GM21825 (cell line): Measurements from ENCODE around the gene CAV3.

Experiments used
- ATAC-seq: cut with Tn5 transposase; IDR thresholded peaks from one replicate; pipeline ENCODE4 v1.9.1; 2021; ENCODE audit warnings: mild to moderate bottlenecking, moderate library complexity; ENCODE audit not compliant: unreplicated experiment

Gene CAV3

DNA sequence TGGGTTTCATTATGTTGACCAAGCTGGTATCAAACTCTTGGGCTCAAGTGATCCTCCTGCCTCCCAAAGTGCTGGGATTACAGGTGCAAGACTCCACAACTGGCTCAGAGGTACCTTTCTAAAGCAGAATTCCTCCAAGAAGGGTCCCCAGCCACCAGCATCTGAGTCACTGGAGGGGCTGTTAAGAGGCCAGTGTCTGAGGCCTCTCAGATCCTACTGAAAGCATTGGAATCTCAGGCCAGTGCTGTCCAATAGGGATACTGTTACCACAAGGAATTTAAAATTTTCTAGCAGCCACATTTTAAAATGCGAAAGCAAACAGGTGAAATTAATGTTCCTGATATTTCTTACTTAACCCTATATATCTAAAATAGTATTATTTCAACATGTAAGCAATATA is 1.3 kb downstream of the CAV3 start:
- no peak for ATAC-seq

DNA sequence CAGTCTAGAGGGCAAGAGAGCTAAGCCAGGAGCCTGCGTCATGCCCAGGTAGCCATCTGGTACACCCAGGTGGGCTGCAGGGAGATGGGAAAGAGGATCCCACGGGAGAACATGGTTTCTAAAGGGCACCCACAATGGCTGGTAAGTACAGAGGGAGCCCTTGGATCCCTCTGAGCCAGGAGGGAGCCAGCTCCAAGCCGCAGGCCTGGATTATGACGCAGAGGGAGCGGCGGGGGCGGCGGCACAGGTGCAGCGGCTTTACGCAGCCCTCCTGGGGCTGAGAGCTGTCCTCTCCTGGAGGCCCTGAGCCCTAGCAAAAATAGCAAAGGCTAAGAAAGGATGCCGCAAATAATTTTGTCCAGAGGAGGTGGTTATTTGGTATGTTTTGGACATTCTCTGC is 2.8 kb downstream of the CAV3 start:
- ATAC-seq: no peak

GRCh38 chr3:8737301-8737700 is 3.7 kb downstream of the CAV3 start:
- ATAC-seq: no peak

- ATAC-seq: no peak
These were observed 4.2 kb downstream of the CAV3 start for GRCh38 chr3:8737823-8738222.

- ATAC-seq: no peak
These were observed 5.0 kb downstream of the CAV3 start for GRCh38 chr3:8738639-8739038.

DNA sequence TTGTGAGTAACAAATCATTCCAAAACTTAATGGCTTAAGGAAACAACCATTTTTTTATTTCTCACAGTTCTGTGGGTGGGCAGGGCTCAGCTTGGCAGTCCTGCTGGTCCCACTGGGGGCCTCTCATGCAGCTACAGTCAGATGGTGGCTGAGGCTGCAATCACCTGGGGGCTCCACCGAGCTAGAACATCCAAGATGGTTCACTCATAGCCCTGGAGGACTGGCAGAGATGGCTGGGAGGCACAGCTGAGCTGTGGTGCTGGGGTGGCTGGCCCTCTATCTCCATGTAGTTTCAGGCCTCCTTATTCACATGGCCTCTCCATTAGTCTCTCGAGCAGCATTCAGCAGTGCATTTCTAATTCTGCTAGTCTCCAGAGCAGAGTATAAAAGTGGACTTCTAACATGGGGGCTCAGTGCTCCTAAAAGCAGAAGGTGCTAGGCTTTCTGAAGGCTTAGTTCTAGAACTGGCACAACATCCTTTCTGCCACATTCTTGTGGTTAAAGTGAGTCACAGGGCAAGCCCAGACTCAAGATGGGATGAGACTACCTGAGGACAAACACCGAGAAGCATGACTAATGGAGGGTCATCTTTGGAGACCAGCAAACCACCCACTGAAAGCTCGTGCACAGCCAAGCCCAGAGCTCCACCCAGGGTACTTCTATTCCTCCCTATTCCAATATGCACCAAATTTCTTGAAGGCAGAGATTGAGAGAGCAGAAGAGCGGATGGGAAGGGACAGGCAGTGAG is 6.3 kb downstream of the CAV3 start:
- ATAC-seq: no peak

DNA sequence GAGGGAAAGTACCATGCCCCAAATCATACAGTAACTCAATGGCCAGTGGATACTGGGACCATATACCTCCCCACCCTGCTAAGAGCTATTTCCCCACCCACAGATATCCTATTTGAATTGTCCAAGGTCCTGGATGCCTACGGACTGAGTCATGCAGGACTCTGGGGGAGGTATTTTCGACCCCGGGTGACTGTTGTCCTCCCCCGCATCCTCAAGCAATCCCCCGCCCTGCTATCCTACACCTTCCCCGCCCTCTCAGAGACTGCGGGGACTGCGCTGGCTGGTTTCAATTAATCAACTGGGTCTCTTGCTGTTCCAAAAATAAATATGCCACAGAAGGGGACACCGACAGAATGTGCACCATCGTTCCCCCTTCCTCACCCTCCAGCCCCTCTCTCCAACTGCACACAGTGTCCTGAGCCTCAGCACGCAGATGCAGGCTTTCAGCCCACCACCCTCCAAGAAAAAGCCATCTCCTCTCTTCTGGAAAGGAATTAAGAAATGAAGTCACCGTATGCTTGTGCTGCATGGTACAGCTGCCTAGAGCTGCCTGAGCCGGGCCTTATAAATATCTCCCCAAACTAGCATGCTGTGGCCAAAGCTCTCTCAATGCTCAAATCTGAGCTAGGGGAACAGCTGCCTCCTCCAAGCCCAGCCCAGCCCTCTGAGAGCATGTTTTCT is 8.1 kb downstream of the CAV3 start:
- no peak for ATAC-seq

GRCh38 chr3:8743021-8743601 is 9.5 kb downstream of the CAV3 start:
- no peak for ATAC-seq

DNA sequence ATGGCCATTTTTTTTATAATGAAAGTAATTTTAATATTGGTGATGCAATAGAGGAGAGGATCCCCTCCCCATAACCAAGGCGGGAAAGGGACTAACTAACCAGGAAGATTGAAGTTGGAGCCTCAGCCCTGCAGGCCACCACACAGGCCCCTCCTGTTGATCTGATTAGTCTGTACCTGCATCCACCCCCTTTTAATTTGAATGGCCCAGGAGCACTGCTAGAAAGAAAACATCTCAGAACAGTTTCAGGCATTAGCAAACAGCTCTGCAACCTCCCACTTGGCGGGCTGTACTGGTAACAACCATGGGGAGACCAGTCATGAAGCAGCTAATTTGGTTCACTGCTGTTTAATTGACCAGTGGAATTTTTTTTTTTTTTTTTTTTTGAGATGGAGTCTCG is 10.3 kb downstream of the CAV3 start:
- no peak for ATAC-seq

DNA sequence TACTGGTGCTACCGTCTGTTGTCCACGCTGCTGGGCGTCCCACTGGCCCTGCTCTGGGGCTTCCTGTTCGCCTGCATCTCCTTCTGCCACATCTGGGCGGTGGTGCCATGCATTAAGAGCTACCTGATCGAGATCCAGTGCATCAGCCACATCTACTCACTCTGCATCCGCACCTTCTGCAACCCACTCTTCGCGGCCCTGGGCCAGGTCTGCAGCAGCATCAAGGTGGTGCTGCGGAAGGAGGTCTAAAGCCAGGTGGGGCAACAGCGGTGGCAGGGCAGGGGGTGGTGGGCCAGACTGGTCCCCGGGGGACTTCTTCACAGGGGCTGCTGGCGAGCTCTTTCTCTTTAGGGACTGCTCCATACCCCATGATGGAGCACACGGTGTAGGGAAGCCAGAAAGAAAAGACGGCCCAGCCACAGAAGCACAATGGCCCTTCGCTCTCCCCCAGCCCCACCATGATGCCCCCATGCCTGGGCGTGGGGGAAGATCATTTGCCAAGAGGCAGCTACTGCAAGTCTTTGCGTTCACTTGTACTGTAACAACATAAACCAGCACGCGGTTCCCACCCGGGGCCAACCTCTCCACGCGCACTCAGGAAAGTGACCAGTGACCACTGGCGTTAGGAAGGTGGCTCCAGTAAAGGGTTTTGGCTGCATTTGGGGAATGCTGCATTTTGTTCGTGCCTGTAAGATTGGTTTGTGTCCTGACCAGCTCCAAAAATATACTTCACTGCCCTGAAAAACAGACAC is 12.2 kb downstream of the CAV3 start:
- no peak for ATAC-seq

DNA sequence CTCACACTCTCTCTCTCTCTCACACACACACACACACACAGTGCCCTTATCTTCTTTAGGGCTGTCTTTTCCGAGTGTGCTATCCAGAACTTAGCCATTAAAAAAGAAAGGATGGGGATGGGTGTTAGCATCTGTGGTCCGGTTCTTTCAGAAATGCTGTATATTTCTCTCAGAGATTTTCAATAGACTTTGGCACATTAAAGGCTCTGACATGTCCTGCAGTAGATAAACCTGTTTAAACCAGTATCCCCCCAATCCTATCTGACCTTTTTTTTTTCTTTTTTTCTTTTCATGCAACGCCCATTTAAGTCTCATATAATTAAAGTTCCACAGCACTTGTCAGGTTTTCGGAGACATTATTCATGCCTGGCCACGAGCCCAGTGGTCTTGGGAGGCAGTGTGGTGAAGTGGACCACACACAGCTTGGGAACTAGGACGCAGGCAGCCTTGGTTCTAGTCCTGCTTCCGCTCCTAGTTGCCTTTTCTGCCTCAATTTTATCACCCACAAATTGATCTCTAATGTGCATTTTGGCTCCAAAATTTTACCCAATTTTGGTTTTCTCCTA is 13.3 kb downstream of the CAV3 start:
- ATAC-seq: no peak

DNA sequence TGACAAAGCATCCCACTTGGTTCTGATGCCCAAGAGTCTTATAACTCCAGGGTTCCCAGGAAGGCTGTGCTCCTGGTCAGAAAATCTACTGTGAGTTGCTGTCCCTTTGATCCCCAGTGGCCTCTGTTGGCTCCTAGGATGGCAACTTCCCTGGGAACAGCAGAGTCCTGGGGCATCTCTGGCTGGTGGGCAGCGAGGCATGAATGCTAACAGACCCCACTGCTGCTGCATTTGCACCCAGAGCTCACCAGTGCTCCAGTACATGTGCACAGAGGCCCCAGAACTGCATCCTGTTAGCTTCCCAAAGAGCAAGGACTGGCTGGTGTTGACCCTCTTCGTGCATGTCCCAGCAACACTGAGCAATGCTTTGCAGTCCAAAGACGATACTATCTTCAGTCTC is 15.7 kb downstream of the CAV3 start:
- no peak for ATAC-seq

GRCh38 chr3:8752832-8753231 is 19.2 kb downstream of the CAV3 start:
- no peak for ATAC-seq

DNA sequence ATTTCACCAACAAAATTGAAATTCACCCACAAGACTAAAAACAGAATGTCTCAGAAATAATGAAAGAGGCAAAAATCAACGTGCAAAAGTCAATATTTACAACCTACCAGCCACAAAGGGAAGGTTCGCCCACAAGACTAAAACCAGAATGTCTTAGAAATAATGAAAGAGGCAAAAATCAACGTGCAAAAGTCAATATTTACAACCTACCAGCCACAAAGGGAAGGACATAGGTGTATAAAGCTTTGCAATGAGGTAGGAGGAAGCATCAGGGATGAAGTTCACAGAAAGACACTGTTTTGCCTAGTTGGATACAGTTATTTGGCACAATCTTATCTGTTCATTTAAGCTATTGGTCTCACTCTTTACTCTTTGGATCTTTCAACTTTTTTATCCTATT is 21.5 kb downstream of the CAV3 start:
- ATAC-seq: no peak

DNA sequence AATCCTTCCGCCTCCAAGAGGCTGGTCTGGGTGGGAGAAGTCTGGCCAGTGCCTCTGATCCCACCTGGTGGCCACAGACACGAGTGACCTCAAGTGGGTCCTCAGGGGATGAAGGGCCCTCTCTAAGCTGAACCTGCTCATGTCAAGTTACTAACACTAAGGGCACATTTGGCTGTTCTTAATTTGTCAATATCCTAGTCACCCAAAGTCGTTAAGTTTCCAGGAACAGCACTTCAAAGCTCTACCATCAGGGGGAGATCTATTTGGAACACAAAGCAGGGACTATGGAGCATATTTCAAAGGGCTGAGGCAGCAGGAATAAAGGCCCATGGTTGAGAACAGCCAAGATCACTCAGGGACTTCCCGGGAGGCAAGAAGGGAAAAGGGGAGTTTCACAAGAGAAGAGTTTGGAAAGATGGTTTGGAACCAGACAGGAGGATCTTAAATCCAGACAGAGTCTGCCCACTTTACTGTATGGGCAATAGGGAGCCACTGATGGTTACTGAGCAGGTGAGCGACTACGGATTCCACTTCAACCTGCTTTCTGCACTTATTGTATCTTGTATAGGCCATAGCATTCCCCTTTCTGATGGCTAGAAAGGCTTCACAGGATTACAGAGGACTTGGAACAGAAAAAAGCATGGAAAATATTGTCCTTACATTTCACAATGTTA is 22.1 kb downstream of the CAV3 start:
- ATAC-seq: no peak

DNA sequence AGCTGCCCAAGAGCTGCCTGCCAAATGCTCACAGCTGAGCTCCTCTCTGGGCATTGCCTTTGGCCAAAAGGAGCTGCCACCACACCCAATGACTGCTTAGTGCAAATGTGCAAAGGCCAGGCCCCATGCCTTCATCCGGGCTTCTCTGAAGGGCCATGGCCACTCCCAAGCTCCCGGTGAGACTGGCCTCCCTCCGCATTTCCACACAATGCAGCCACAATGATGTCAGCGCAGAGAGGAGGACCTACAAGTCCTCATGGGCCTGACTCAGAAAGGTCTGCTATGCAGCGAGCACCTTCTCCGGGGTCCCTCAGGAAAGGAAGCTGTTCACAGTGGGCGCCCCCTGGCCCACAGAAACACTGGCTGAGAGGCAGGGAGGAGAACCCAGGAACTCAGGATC is 23.1 kb downstream of the CAV3 start:
- ATAC-seq: no peak

- no peak for ATAC-seq
These were observed 24.2 kb downstream of the CAV3 start for GRCh38 chr3:8757551-8758518.

- no peak for ATAC-seq
These were observed 25.6 kb downstream of the CAV3 start for GRCh38 chr3:8759038-8759707.

- ATAC-seq: no peak
These were observed 26.5 kb downstream of the CAV3 start for GRCh38 chr3:8760091-8760490.
